AG08396 (cell line): Measurements from ENCODE around the gene TSTD1.
"Not testable (repeated sequence)": the region's sequence is repeated elsewhere in the genome, so short reads cannot be mapped to it uniquely, and the experiment has no call there.

Experiments
- DNase-seq: peaks from one replicate; pipeline ENCODE4 v3.0.0; 2012; ENCODE audit warnings: low spot score, mixed read lengths

TSTD1 gene

GRCh38 chr1:161037661-161038522 is 872 bp downstream of the TSTD1 start:
- DNase-seq = no peak

DNA sequence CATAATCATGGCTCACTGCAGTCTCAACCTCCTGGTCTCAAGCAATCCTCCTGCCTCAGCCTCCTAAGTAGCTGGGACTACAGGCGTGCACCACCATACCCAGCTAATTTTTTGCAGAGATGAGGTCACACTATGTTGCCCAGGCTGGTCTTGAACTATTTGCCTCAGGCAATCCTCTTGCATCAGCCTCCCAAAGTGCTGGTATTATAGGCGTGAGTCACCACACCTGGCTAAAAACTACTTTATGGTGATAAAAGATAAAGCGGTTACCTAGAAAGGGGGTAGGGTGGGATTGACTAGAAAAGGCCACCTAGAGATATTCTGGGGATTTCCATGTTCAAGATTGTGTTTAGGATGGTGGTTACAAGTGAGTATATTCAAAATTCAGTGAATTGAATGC is 5.0 kb downstream of the TSTD1 start:
- no peak for DNase-seq

DNA sequence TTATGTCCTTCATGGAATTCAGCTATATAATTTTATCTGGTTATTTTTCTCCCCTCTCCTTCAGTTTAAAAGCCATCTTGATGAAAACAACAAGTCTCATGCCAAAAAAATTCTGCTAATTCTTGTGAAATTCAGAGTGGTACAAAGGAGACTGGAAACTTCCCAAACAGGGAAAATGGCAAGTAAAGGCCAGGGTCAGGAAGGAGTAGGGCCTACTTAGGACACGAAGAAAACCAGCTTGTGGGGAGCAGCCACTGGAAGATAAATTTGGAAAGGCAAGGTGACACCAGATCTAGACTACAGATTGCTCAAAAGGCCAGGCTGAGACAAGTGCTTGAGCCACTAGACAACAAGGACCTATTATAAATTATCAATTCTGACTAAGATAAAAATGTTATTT is 6.4 kb downstream of the TSTD1 start:
- no peak for DNase-seq

- DNase-seq = no peak
These were observed 6.9 kb downstream of the TSTD1 start for GRCh38 chr1:161031874-161032273.

DNA sequence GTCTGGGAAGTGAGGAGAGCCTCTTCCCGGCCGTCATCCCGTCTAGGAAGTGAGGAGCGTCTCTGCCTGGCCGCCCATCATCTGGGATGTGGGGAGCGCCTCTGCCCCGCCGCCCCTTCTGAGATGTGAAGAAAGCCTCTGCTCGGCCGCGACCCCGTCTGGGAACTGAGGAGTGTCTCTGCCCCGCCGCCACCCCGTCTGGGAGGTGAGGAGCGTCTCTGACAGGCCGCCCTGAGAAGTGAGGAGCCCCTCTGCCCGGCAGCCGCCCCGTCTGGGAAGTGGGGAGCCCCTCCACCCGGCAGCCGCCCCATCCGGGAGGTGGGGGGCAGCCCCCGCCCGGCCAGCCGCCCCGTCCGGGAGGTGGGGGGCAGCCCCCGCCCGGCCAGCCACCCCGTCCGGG is 9.3 kb downstream of the TSTD1 start:
- DNase-seq = not testable (repeated sequence)

GRCh38 chr1:161026954-161027353 is 11.8 kb downstream of the TSTD1 start:
- DNase-seq = not testable (repeated sequence)

GRCh38 chr1:161022432-161022831 is 16.3 kb downstream of the TSTD1 start:
- DNase-seq = not testable (repeated sequence)

DNA sequence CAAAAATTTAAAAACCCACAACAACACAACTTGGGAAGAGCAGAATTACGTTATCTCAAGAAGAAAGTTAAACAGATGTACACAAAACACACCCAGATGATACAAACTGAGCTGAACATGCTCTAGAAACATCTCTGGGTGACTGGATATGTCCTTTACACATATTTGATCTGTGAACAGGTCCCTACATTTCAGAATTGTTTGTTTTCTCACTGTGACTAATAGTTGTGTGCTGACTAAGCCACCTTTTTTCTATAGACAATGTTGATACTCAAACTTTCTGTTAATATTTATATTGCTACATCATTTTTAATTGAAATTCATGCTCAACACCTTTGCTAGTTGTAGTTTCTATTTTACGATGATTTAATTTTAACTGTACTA is 16.8 kb downstream of the TSTD1 start:
- DNase-seq = no peak

GRCh38 chr1:161021165-161021969 is 17.4 kb downstream of the TSTD1 start:
- peak; percentile 75 for DNase-seq

DNA sequence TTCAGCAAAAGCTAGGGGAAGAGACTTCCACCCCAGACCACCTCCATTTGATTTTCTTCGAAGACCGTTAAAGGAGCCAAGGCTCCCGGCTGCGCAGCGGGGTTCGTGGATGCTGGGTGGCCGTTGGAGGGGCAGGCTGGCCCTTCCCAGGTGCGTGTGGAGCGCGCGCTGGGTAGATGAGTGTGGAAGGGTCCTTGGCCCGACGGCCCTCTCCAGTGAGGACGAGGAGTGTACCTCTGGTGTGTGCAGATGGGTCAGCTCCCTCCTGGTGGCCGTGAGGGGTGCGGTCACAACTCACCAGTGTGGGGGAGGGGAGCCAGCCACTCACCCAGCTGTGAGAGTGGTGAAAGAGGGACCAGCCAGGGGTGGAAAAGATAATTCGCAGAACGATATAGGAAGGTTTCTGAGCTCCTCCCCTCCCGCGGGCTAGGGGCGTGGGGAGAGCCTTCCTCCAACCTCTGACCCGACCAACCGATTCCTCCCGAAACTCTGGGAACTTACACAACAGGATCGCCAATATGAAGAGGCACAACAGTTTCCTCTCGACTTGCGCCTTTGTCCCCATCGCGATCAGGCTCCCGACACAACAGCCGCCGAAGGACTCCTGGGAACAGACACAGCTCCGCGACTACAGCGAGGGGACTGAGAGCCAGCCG is 18.1 kb downstream of the TSTD1 start, which contains the start of gene F11R:
Gene F11R, minus strand, starts transcription at position 644 of the 656 bp plus-strand sequence. Its CDS starts 79 bp downstream, at position 565.
- no peak for DNase-seq

DNA sequence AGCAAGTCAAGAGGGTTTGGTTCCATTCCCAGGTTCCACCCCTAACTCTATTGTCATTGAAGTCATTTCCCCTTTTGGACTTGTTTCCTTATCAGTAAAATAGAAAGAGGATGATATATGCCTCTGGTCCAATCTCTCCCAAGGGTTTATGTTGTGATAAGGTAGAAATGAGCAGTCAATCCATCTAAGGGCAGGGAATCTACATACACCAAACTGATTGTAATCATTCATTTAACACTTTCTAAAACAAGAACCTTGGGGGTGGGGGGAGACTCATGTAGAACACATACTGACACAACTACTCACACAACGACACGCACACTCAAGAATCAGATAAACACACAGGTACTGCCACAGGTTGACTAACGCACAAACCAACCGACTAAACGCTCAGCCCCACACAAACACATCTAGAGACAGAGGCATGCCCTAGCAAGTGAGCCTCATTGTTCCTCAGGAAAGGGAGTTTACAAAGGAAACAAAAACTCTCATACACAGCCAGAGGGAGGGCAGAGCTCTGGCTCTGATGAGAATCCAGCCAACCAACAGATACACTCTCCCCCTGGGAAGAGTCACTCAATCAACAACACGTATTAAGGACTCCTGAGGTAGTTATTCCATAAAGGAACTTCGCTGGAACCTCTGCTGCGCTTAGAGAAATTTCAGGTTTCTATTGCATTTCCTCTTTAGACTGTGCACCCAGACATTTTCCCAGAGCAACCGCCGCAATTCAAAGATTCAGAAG is 18.8 kb downstream of the TSTD1 start:
- no peak for DNase-seq

DNA sequence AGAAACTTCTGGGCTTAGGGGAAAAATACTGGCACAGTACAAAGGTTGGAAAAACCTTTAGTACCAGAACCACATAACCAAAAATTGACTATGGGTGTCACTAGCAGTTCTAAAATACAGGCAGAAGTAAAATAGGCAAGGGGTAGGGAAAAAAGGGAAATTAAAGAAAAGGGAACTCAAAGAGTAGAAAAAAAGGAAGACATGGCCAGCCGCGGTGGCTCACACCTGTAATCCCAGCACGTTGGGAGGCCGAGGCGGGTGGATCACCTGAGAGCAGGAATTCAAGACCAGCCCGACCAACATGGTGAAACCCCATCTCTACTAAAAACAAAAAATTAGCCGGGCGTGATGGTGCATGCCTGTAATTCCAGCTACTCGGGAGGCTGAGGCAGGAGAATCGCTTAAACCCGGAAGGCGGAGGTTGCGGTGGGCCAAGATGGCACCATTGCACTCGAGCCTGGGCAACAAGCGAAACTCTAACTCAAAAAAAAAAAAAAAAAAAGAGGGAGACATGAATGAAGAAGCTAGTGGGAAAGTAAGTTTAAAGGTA is 19.6 kb downstream of the TSTD1 start:
- DNase-seq = not testable (repeated sequence)

- no peak for DNase-seq
These were observed 20.2 kb downstream of the TSTD1 start for GRCh38 chr1:161018631-161018930.

DNA sequence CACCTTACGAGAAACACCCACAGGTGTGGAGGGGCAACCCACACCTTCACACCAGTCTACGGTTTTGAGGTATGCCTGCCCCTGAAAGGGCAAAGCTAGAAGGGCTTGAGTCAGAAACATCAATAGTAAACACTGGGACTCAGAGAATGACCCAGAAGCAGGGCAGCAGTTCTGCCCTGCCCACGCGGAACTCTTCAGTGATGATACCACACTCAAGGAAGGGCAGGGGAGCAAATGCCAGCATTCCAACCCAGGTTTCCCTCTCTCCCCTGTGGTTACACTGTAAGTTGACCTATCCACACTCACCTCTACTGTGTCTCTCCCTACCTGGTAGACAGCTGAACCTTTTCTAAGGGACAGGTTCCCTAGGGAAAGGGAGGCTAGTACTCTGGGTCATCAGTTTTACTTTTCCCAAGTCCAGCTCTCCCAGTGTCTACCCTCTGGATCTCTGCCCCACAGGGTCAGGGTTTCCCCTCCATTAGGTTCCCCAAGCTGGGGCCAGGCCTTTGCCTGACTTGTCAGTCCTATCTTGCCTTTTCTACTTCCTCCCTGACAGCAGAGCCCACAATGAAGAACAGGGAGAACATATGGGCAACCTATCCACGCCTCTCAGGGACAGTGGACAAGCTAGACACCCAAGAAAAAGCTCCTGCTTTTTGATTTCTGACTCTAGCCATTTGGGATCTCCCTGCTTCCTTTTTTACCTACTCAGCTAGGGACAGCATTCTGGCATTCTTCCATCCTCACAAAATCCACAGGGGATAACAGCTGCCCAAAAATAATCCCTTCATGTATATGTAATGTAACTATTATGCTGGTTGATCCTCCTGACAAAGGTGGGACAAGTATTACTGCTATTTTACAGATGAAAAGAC is 20.8 kb downstream of the TSTD1 start:
- DNase-seq = no peak

DNA sequence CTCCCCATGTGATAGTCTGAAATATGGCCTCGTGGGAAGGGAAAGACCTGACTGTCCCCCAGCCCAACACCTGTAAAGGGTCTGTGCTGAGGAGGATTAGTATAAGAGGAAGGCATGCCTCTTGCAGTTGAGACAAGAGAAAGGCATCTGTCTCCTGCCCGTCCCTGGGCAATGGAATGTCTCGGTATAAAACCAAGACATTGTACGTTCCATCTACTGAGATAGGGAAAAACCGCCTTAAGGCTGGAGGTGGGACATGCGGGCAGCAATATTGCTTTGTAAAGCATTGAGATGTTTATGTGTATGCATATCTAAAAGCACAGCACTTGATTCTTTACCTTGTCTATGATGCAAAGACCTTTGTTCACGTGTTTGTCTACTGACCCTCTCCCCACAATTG is 21.6 kb downstream of the TSTD1 start:
- DNase-seq = not testable (repeated sequence)

DNA sequence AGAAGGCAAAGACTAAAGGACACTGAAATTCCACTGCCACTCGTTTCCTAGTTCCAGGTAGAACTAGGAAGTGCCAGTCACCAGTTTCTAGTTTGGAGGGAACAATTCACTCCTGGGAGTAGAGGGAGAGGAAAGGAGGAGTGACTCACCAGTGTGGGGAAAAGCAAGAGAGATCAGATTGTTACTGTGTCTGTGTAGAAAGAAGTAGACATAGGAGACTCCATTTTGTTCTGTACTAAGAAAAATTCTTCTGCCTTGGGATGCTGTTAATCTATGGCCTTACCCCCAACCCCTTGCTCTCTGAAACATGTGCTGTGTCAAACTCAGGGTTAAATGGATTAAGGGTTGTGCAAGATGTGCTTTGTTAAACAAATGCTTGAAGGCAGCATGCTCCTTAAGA is 22.1 kb downstream of the TSTD1 start:
- not testable (repeated sequence) for DNase-seq

DNA sequence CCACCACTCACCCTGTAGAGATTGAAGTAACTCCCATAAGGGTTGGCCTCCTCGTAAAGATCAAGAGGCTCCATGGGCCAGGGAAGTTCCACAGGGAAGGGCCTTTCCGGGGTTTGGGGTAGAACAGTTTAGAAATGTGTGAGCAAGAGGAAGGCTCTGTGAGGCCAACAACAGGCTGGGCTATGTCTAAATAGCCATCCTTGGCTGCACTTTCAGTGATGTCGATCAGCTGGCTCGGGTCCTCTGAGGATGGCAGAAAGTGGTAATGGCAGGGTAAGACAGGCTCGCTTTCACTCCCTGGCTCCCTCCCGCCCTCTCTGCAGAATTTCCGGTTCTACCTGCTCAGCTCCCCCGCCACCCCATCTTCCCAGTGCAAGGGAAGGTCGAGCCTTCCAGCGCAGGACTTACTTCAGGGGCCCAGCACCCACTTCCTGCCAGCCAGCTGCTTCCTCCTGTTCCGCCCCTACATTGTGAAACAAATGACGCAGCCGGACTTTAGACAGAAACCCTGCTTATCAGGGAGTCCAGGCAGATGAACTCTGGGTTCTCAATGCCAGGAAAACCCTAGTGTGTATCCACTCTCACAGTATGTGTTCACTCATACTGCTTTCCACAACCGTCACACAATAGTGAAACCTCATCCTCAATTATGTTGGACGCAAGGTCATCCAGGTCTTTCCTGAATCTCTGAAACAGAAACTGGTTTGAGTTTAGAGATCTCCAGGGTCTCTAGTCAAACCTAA is 25.1 kb downstream of the TSTD1 start:
- peak; percentile 54 for DNase-seq

DNA sequence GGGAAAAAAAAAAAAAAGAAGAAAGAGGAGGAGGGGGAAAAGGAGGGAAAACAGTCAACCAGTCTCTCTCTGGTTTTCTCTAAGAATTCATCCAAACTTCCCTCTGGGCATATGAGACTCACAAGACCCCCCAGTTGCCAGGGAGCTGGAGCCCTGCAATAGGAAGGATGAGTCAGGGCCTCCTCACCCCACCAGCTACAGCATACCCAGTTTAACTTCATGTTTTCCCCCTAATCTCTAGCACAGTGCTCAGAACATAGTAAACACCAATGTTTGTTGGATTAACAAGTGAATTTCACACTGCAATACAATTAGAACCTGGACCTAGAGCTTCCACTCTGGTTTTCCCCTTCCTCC is 25.7 kb downstream of the TSTD1 start:
- no peak for DNase-seq

GRCh38 chr1:161012420-161012819 is 26.3 kb downstream of the TSTD1 start:
- DNase-seq = no peak

GRCh38 chr1:161009602-161010211 is 29.1 kb downstream of the TSTD1 start:
- no peak for DNase-seq
